GM10847 (cell line): ENCODE measurements around the gene PPM1D.

Source experiments
- POLR2A ChIP-seq: IDR thresholded peaks from 2 replicates; pipeline ENCODE4 v1.6.1; 2011; ENCODE audit not compliant: insufficient read length; ENCODE audit errors: extremely low read depth

Gene PPM1D

DNA sequence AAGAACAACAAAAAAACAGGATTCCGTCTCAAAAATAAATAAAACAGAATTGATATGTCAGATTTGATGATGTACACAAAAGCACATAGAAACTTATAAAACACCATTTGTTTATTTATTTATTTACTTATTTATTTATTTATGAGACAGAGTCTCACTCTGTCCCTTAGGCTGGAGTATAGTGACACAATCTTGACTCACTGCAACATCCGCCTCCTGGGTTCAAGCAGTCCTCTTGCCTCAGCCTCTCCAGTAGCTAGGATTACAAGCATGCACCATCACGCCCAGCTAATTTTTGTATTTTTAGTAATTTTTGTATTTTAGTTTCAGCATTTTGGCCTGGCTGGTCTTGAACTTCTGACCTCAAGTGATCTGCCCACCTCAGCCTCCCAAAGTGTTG lies 99.1 kb downstream of the PPM1D start:
- no peak for TF ChIP-seq POLR2A

- TF ChIP-seq POLR2A = no peak
These were observed 104.2 kb downstream of the PPM1D start for GRCh38 chr17:60704170-60704569.

DNA sequence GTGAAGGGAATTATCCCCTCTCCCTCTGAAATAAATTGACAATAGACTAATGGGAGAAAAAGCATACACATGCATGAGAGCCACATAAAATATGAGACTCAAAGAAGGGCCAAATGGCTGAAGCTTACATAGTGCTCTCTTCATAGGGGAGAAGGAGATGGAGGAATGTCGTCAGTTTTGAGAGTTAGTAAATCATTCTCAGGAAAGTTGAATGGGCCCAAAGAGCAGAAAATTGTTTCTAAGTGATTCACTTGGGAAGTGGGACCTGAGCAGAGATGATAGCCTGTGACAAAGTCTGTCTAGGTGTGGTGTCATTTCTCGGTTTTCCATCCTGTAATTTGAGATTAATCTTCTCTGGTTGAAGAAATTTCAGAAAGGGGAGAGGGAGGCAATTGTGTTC lies 112.7 kb downstream of the PPM1D start:
- TF ChIP-seq POLR2A = no peak

DNA sequence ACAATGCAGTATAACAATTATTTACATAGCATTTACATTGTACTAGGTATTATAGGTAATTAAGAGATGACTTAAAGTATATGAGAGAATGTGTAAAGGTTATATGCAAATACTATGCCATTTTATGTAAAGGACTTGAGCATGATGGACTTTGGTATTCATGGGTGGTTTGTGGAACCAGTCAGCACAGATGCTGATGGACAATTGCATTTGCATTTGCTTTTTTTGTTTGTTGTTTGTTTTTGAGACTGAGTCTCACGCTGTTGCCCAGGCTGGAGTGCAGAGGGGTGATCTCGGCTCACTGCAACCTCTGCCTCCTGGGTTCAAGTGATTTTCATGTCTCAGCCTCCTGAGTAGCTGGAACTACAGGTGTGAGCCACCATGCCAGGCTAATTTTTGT lies 113.6 kb downstream of the PPM1D start:
- TF ChIP-seq POLR2A = no peak
